H1 (cell line): Measurements from ENCODE around the gene PKIB. TPM values are rescaled to one million over a fixed set of nuclear protein-coding genes. Genes with fewer than 3 reads are reported as not detected.

Experiments
- CTCF ChIA-PET: fragments of 300-600 bp; sonication (Branson Sonifier 250); formaldehyde crosslinking; loops from one replicate; lab custom pipeline; 2021; ENCODE audit not compliant: partially characterized antibody; lab: Charles Lee
- POLR2A ChIA-PET: fragments of 300-600 bp; sonication (Branson Sonifier 250); formaldehyde crosslinking; loops from one replicate; lab custom pipeline; 2021; ENCODE audit warnings: inconsistent platforms; ENCODE audit not compliant: partially characterized antibody; lab: Charles Lee
- DNase-seq, 2 experiments: peaks; one replicate each; pipeline versions ENCODE4 v3.0.0 to v3.0.0-alpha.2; 2010 to 2022; ENCODE audit warnings: low spot score in 2 of 2, low read depth in 1 of 2, mixed read lengths in 1 of 2
- FAIRE-seq: peaks from 2 replicates; lab custom pipeline; 2011; peaks lifted over from hg19 to GRCh38; lab: Jason Lieb, UNC
- H2AFZ ChIP-seq: 2 replicates; pipeline ENCODE4 v1.8.1; 2012; ENCODE audit warnings: low read length, inconsistent platforms
- H2AK5ac ChIP-seq: 2 replicates; pipeline ENCODE4 v1.6.1; 2013; ENCODE audit warnings: low read depth, low read length
- H2BK120ac ChIP-seq: replicated peaks from 2 replicates; pipeline ENCODE3; 2013; ENCODE audit warnings: low read depth, low read length, inconsistent platforms
- H2BK12ac ChIP-seq: 2 replicates; pipeline ENCODE4 v1.6.1; 2013; ENCODE audit warnings: low read depth, low read length
- H2BK15ac ChIP-seq: 2 replicates; pipeline ENCODE4 v1.6.1; 2013; ENCODE audit warnings: low read length
- H2BK20ac ChIP-seq: 2 replicates; pipeline ENCODE4 v1.6.1; 2013; ENCODE audit warnings: low read length
- H2BK5ac ChIP-seq: 2 replicates; pipeline ENCODE4 v1.6.1; 2013; ENCODE audit warnings: low read depth, low read length
- H3K14ac ChIP-seq: 2 replicates; pipeline ENCODE4 v1.6.1; 2013; ENCODE audit warnings: inconsistent platforms; ENCODE audit not compliant: insufficient read length
- H3K18ac ChIP-seq: 2 replicates; pipeline ENCODE4 v1.6.1; 2013; ENCODE audit warnings: low read length; ENCODE audit errors: extremely low read depth
- H3K23ac ChIP-seq: 2 replicates; pipeline ENCODE4 v1.6.1; 2013; ENCODE audit warnings: inconsistent platforms; ENCODE audit not compliant: insufficient read length
- H3K23me2 ChIP-seq: 2 replicates; pipeline ENCODE4 v1.6.1; 2013; ENCODE audit warnings: low read depth, low read length
- H3K27ac ChIP-seq: 2 replicates; pipeline ENCODE4 v1.6.1; 2011; ENCODE audit warnings: low read depth, low read length, inconsistent platforms
- H3K27me3 ChIP-seq, 4 experiments: replicated peaks in 1 of 4; 1 replicate in 1 of 4; 2 replicates in 3 of 4; pipeline versions ENCODE4 v1.6.1 to v1.8.1; 2011 to 2013; ENCODE audit warnings: low read length in 3 of 4, mild to moderate bottlenecking in 3 of 4, inconsistent platforms in 2 of 4, mixed read lengths in 2 of 4, moderate library complexity in 1 of 4; ENCODE audit not compliant: control insufficient read depth in 3 of 4, insufficient read depth in 3 of 4; ENCODE audit errors: extremely low read depth in 1 of 4
- H3K36me3 ChIP-seq, 4 experiments: 2 replicates each; pipeline versions ENCODE4 v1.6.1 to v1.8.1; 2011 to 2013; ENCODE audit warnings: mild to moderate bottlenecking in 4 of 4, low read length in 3 of 4, moderate library complexity in 2 of 4, control low read depth in 1 of 4, inconsistent platforms in 1 of 4; ENCODE audit not compliant: insufficient read depth in 4 of 4, control insufficient read depth in 2 of 4
- H3K4ac ChIP-seq: replicated peaks from 2 replicates; pipeline ENCODE3; 2013; ENCODE audit warnings: low read length, low read depth, mixed read lengths, inconsistent platforms; ENCODE audit not compliant: insufficient read length
- H3K4me1 ChIP-seq, 4 experiments: replicated peaks in 1 of 4; 1 replicate in 1 of 4; 2 replicates in 3 of 4; pipeline versions ENCODE4 v1.6.1 to v1.8.1; 2011 to 2013; ENCODE audit warnings: low read length in 3 of 4, inconsistent platforms in 2 of 4, mixed read lengths in 1 of 4; ENCODE audit not compliant: insufficient read depth in 4 of 4, control insufficient read depth in 3 of 4
- H3K4me2 ChIP-seq, 2 experiments: 2 replicates each; pipeline versions ENCODE4 v1.6.1 to v1.8.1; 2011 to 2013; ENCODE audit warnings: low read depth in 2 of 2, low read length in 2 of 2, control low read depth in 1 of 2, inconsistent platforms in 1 of 2, mild to moderate bottlenecking in 1 of 2; ENCODE audit not compliant: insufficient read depth in 1 of 2
- H3K4me3 ChIP-seq, 4 experiments: fragments of 200-600, 300-600 bp in 1 of 4; sonication (generic), shearing (Covaris generic), sonication (Bioruptor Twin) in 1 of 4; 2 replicates each; pipeline versions ENCODE4 v1.5.1 to v1.8.1; 2011 to 2016; ENCODE audit warnings: low read length in 4 of 4, low read depth in 3 of 4, control low read depth in 2 of 4, inconsistent platforms in 2 of 4, mild to moderate bottlenecking in 2 of 4, mixed read lengths in 1 of 4, moderate library complexity in 1 of 4; ENCODE audit not compliant: insufficient read depth in 2 of 4; ENCODE audit errors: extremely low read depth in 1 of 4
- H3K56ac ChIP-seq: replicated peaks from 2 replicates; pipeline ENCODE3; 2013; ENCODE audit warnings: low read depth, mild to moderate bottlenecking, mixed read lengths, low read length, inconsistent platforms; ENCODE audit not compliant: insufficient read length
- H3K79me1 ChIP-seq: 2 replicates; pipeline ENCODE4 v1.6.1; 2013; ENCODE audit warnings: low read depth, low read length, control low read depth
- H3K79me2 ChIP-seq, 2 experiments: 2 replicates each; pipeline versions ENCODE4 v1.6.1 to v1.8.1; 2012 to 2013; ENCODE audit warnings: low read length in 2 of 2, mild to moderate bottlenecking in 2 of 2, inconsistent platforms in 1 of 2; ENCODE audit not compliant: insufficient read depth in 2 of 2, control insufficient read depth in 1 of 2
- H3K9ac ChIP-seq, 4 experiments: replicated peaks in 1 of 4; 1 replicate in 1 of 4; 2 replicates in 3 of 4; pipeline versions ENCODE4 v1.6.1 to v1.8.1; 2011 to 2013; ENCODE audit warnings: low read depth in 3 of 4, low read length in 3 of 4, control low read depth in 2 of 4, mild to moderate bottlenecking in 2 of 4, moderate library complexity in 2 of 4, inconsistent platforms in 1 of 4; ENCODE audit errors: extremely low read depth in 1 of 4
- H3K9me3 ChIP-seq, 2 experiments: 2 replicates each; pipeline versions ENCODE4 v1.6.1 to v1.8.1; 2012 to 2013; ENCODE audit warnings: mild to moderate bottlenecking in 2 of 2, moderate library complexity in 2 of 2, control low read depth in 1 of 2, inconsistent platforms in 1 of 2, low read depth in 1 of 2, low read length in 1 of 2, mixed read lengths in 1 of 2; ENCODE audit not compliant: insufficient read depth in 2 of 2
- H4K20me1 ChIP-seq, 2 experiments: replicated peaks in 1 of 2; 2 replicates each; pipeline versions ENCODE3 to v1.8.1; 2011 to 2013; ENCODE audit warnings: inconsistent platforms in 2 of 2, low read length in 2 of 2, mild to moderate bottlenecking in 1 of 2; ENCODE audit not compliant: insufficient read depth in 2 of 2, control insufficient read depth in 1 of 2
- H4K5ac ChIP-seq: 2 replicates; pipeline ENCODE4 v1.6.1; 2013; ENCODE audit warnings: low read length, low read depth, mixed read lengths, inconsistent platforms; ENCODE audit not compliant: insufficient read length
- H4K8ac ChIP-seq: 2 replicates; pipeline ENCODE4 v1.8.0; 2013; ENCODE audit warnings: mild to moderate bottlenecking, moderate library complexity, low read length, inconsistent platforms; ENCODE audit not compliant: insufficient read depth; ENCODE audit errors: extremely low read depth
- H4K91ac ChIP-seq: replicated peaks from 2 replicates; pipeline ENCODE3; 2013; ENCODE audit warnings: low read length, mixed read lengths, inconsistent platforms; ENCODE audit not compliant: insufficient read length
- ASH2L ChIP-seq: fragments of 200-600, 300-600 bp; sonication (generic); IDR thresholded peaks from one replicate; pipeline ENCODE4 v1.7.1; 2017; ENCODE audit warnings: low read length
- JUND ChIP-seq: IDR thresholded peaks from 2 replicates; pipeline ENCODE4 v1.6.1; 2011; ENCODE audit warnings: mild to moderate bottlenecking, improper control_type of control experiment, low read length
- KDM5A ChIP-seq: fragments of 200-600 bp; IDR thresholded peaks from 2 replicates; pipeline ENCODE4 v1.7.1; 2012; ENCODE audit warnings: mild to moderate bottlenecking, low read length, inconsistent platforms, mixed read lengths
- RBBP5 ChIP-seq: IDR thresholded peaks from 2 replicates; pipeline ENCODE4 v1.7.1; 2012; ENCODE audit warnings: low read depth, mild to moderate bottlenecking, inconsistent platforms, low read length, moderate library complexity, borderline replicate concordance
- SIN3A ChIP-seq, 2 experiments: IDR thresholded peaks in 1 of 2; conservative IDR thresholded peaks in 1 of 2; 2 replicates each; pipeline ENCODE4 v1.6.1; 2011 to 2012; ENCODE audit warnings: low read length in 2 of 2, improper control_type of control experiment in 1 of 2, low read depth in 1 of 2, mild to moderate bottlenecking in 1 of 2
- SIRT6 ChIP-seq: IDR thresholded peaks from one replicate; pipeline ENCODE4 v1.7.1; 2012; ENCODE audit warnings: low read length, inconsistent platforms
- SP2 ChIP-seq: IDR thresholded peaks from 2 replicates; pipeline ENCODE4 v1.6.1; 2012; ENCODE audit warnings: mild to moderate bottlenecking, low read length, inconsistent platforms
- SRF ChIP-seq: IDR thresholded peaks from 2 replicates; pipeline ENCODE4 v1.6.1; 2011; ENCODE audit warnings: mild to moderate bottlenecking, low read depth, low read length, moderate library complexity
- WGBS, 2 experiments: shearing (Covaris generic) in 1 of 2; methylation state at CpG; one replicate each; pipeline versions ENCODE4 v1.1.6 to v1.1.7; 2013 to 2015; ENCODE audit warnings: low lambda C conversion rate in 2 of 2, mixed read lengths in 2 of 2, inconsistent platforms in 1 of 2, low coverage in 1 of 2, missing lambda C conversion rate in 1 of 2; ENCODE audit not compliant: insufficient replicate concordance in 2 of 2, insufficient coverage in 1 of 2, insufficient read length in 1 of 2; ENCODE audit errors: extremely low coverage in 1 of 2, missing lambda C conversion rate in 1 of 2; 5-methylcytosine and 5-hydroxymethylcytosine counted together
- polyA plus RNA-seq, 7 experiments: library from polyadenylated mRNA; depleted of rRNA in 3 of 7; stranded (reverse) in 5 of 7; unstranded in 2 of 7; fragments of >200 nt in 5 of 7; fragments of 200-250 nt in 2 of 7; gene quantifications; 1 replicate in 5 of 7; 2 replicates in 1 of 7; 4 replicates in 1 of 7; pipeline versions ENCODE4 v1.2.1 to v1.2.3, GENCODE V29; 2011 to 2013; ENCODE audit warnings: missing spikeins in 2 of 7, mixed read lengths in 2 of 7
- total RNA-seq: library from RNA; stranded (reverse); fragmentation: NEBNext Ultra II Directional; extraction: Animal tissue kit (Norgen Biotek cat#: 25700); gene quantifications from 2 replicates; pipeline ENCODE4 v1.2.1, GENCODE V29; 2021
- TF ChIP-seq, protein P1 (sequence below): IDR thresholded peaks from 2 replicates; pipeline ENCODE4 v1.6.1; 2012; ENCODE audit warnings: low read length, inconsistent platforms

The PKIB gene
- total and polyA plus RNA-seq, 2 of the 8 experiments (the other 6 are each of a cell fraction or from before 2014, with no cell fraction given), result 13.5 to 73.3 TPM

DNA sequence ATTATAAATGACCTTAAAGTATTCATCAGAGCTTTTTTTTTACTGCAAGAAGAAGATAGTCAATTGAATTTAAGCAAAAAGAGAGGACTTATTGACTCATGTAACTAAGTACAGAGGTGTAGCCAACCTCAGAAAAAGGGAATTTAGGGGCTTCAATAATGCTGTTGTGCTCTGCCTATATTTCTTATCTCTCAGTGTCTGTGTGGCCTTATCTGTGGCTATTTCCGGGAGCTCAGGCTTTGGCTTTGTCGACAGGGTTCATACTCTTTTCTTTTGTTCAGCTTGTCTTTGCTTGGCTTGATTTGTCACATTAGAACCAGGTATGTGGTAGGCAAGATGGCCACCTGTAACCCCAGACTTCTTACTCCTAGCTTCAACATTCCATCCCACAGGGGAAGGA is 130.7 kb downstream of the PKIB start:
- Histone ChIP-seq H3K36me3 (no peaks in the 10 kb centered on the region), H3K27ac (no peak overlapping the region), H3K9me3 (no peaks in the 10 kb centered on the region; a peak in 1 of 4 replicates), H4K5ac (no peak overlapping the region), H3K23me2 (no peaks in the 10 kb centered on the region), H3K79me1 (no peaks in the 10 kb centered on the region), H2AFZ (no peak overlapping the region), H3K9ac (no peak overlapping the region), H4K91ac (no peak overlapping the region), H2BK20ac (no peak overlapping the region), H2BK5ac (no peak overlapping the region), H3K4me1 (no peaks in the 10 kb centered on the region; a peak in 1 of 7 replicates), H3K56ac (no peak overlapping the region), H3K23ac (no peak overlapping the region), H3K27me3 (no peaks in the 10 kb centered on the region), H2BK120ac (no peak overlapping the region), H3K79me2 (no peaks in the 10 kb centered on the region), H4K8ac (no peak overlapping the region), H3K4ac (no peak overlapping the region), H3K18ac (no peak overlapping the region), H4K20me1 (no peaks in the 10 kb centered on the region), H2BK15ac (no peak overlapping the region), H2BK12ac (no peak overlapping the region), H3K4me2 (no peak overlapping the region), H3K14ac (no peak overlapping the region), H2AK5ac (no peak overlapping the region), H3K4me3 (no peak overlapping the region)
- FAIRE-seq (no peak), DNase-seq (no peak)
- TF ChIP-seq ASH2L (no peak), SP2 (no peak), SIRT6 (no peak), JUND (no peak), SRF (no peak), RBBP5 (no peak), KDM5A (no peak), SIN3A (conservative IDR thresholded peaks at IDR 0.05 in 1 of 2, IDR thresholded peaks at IDR 0.05 in 1 of 2; ENCODE audit: low read depth in 1 of 2, low read length in 2 of 2) (no peak)
- TF ChIP-seq, protein P1, sequence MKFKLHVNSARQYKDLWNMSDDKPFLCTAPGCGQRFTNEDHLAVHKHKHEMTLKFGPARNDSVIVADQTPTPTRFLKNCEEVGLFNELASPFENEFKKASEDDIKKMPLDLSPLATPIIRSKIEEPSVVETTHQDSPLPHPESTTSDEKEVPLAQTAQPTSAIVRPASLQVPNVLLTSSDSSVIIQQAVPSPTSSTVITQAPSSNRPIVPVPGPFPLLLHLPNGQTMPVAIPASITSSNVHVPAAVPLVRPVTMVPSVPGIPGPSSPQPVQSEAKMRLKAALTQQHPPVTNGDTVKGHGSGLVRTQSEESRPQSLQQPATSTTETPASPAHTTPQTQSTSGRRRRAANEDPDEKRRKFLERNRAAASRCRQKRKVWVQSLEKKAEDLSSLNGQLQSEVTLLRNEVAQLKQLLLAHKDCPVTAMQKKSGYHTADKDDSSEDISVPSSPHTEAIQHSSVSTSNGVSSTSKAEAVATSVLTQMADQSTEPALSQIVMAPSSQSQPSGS, result no peak
- POLR2A ChIA-PET, result no interaction called here
- CTCF ChIA-PET, result interaction anchor here (0.7 to 8.7 kb wide), 12 partner anchors 9 to 250 kb away, joined by 3 to 103 read pairs (median 3); partner anchors contain the start of gene SMPDL3A
- 86% methylated on average over 2 of the region's 2 CpGs; no CpG with 5 or more reads in 1 of the 2 experiments for whole genome bisulfite sequencing, 2 experiments
